NT2/D1 (cell line): Measurements from ENCODE around the gene CLIC5.

Experiments used
- YY1 ChIP-seq: IDR thresholded peaks from 2 replicates; pipeline ENCODE4 v1.6.1; 2011; ENCODE audit not compliant: insufficient read length, insufficient read depth
- ZNF274 ChIP-seq: IDR thresholded peaks from 2 replicates; pipeline ENCODE4 v1.6.1; 2011; ENCODE audit warnings: mild to moderate bottlenecking, low read depth, low read length

DNA sequence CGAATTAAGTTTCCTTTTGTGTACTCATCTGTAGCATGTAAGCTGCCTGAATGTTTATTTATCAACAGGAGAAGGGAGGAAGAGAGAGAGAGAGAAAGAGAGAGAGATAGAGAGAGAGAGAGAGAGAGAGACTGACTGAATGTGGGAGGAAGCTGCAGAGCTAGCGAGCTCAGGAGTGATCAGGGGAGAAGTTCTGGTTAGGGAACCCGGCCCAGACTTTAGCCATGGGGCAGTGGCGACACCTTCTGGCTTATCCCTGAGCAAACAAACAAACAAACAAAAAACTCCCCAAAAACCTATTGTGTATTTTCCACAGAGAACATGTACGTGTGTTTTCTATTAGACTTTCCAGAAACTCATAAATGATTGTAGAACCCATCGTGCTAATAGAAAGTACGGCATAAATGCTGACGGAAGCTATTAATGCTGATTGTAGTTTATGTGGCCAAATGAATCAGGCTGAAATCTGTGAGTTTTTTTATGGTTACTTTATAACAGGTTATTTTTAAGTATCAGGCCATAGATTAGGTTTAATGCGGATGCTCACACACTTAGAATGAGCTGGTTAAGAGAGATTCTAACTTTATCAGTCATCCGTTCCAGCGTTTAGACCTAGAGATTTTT lies 92.8 kb downstream of the CLIC5 start:
- TF ChIP-seq YY1: no peak
- TF ChIP-seq ZNF274: no peak
